AG04449 (cell line): ENCODE data around the gene PAX3.

Source experiments
- CTCF ChIA-PET: fragments of 350-600 bp; formaldehyde crosslinking; extraction: SDS; loops from one replicate; lab custom pipeline; 2021; ENCODE audit warnings: antibody characterized with exemption; lab: Yijun Ruan, JAX
- POLR2A ChIA-PET: fragments of 400-600, 350-600 bp; formaldehyde crosslinking; extraction: SDS; loops from one replicate; lab custom pipeline; 2020; ENCODE audit warnings: antibody characterized with exemption, inconsistent platforms; lab: Yijun Ruan, JAX
- DNase-seq: peaks from one replicate; pipeline ENCODE4 v3.0.0-alpha.2; 2010; ENCODE audit warnings: low read depth, low spot score
- H3K4me3 ChIP-seq: 2 replicates; pipeline ENCODE4 v1.5.1; 2011; ENCODE audit warnings: low read depth, mild to moderate bottlenecking, control low read depth, low read length
- CTCF ChIP-seq: IDR thresholded peaks from one replicate; pipeline ENCODE4 v1.5.1; 2011; ENCODE audit warnings: mild to moderate bottlenecking, moderate library complexity, low read length, control low read depth, inconsistent platforms; ENCODE audit not compliant: insufficient read depth; ENCODE audit errors: missing control alignments

Gene PAX3

DNA sequence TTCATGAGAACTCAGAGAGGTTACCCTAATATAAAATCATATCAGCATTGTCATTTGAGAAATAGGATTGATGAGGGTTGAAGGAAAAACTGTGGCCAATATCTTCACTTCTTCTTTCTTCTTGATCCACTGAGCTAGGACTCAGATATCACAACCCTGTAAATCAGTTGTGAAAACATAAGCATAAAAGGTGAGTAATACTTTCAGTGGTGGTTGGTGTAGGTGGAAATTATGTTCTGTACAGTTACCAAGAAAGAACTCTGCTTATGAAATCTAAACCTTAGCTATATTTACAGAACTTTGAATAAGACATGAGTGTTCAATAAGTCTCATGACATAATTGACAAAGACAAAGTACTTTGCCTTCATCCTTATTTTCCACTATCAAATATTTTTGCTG, 56.3 kb downstream of the PAX3 start:
- DNase-seq = no peak
- CTCF ChIA-PET = no interaction called here
- TF ChIP-seq CTCF = no peak
- H3K4me3 ChIP-seq = no peak overlapping the region
- POLR2A ChIA-PET = no interaction called here

GRCh38 chr2:222241128-222241870, 57.5 kb downstream of the PAX3 start:
- no peak for DNase-seq
- H3K4me3 ChIP-seq = no peak overlapping the region
- ChIA-PET POLR2A (no interaction called here), CTCF (no interaction called here)
- TF ChIP-seq CTCF = no peak

- ChIA-PET CTCF (no interaction called here), POLR2A (no interaction called here)
- no peak for TF ChIP-seq CTCF
- no peak overlapping the region for H3K4me3 ChIP-seq
- no peak for DNase-seq
These were observed 58.1 kb downstream of the PAX3 start for GRCh38 chr2:222240676-222241049.

DNA sequence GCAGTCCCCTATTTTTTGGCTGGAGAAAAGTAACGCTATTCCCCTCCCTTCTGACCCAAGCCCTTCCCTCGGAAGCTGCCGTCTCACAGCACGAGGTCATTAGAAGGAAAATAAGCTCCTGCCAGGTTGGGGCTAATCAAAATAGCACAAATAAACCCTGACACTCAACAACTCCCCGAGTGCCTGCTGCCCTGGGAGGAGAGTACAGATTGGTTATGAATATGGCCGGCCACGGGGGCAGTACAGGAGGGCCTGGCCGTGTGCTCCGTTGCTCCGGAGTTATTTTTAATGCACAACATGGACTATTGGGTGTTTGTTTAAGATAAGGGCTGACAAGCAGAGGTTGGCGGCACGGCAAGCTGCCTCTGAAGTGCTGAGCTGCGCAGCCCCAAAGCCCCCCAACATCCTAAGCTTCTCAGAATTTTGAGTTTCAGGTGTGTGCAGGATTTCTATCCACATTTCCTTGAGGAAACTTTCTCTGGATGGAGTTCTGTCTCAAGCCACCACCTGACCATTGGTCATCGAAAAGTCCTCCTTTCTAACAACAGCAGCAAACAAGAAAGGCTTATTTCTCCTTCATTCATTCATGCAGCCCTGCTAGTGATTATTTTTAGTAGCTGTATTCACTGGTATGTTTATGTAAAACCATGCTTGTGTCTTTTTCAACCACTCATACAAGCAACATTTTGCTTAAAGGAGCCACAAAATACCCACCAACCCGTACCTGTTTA, 58.7 kb downstream of the PAX3 start:
- TF ChIP-seq CTCF = no peak
- H3K4me3 ChIP-seq = no peak overlapping the region
- CTCF ChIA-PET = no interaction called here
- POLR2A ChIA-PET = no interaction called here
- no peak for DNase-seq

DNA sequence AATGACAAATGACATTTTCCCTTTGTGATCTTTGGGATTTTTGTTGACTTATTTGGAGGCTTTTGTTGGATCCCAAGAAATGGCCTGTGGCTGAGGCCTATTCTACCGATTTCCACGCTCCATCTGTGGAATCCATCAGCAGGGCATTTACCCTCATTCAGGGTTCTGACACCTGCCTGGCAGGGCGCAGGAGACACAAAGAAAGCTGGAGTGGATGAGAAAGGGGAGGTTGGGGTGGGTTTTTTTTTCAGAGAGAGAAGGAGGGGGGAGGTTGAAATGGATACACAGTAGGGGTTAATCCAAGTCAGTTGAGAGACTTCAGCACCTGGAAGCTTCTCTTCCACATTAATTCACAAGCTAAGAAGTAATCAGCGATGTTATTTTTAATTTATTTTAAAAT, 59.7 kb downstream of the PAX3 start:
- POLR2A ChIA-PET = no interaction called here
- DNase-seq = no peak
- CTCF ChIA-PET = no interaction called here
- no peak overlapping the region for H3K4me3 ChIP-seq
- TF ChIP-seq CTCF = no peak

DNA sequence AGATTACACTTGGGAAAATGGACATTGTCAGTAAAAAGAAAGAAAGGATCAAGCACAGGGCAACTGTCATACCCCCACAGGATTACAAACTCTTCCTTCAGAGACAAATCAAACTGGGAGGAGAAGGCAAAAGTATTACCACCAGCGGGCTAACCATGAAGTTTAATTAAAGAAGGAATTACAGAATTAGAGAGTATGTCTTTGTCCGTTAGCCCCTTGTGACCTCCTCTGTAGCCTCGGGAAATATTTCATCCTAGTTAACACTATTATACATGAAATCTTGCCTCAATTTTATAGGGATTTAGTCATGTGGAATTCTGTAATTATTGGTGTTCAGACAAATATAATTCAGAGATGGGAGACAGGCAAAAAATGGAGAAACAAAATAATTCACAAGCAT, 60.7 kb downstream of the PAX3 start:
- POLR2A ChIA-PET = no interaction called here
- no peak for DNase-seq
- no peak overlapping the region for H3K4me3 ChIP-seq
- TF ChIP-seq CTCF = no peak
- CTCF ChIA-PET = no interaction called here
